ENCODE results near the gene GARS1.

GARS1 gene

GRCh38 chr7:30658479-30659074 lies 63.9 kb downstream of the GARS1 start:
- ChIA-PET POLR2A (interaction anchor here (0.7 kb wide), 1 partner anchor 776 kb away, joined by 3 read pairs; no protein-coding TSS in a partner anchor), CTCF (no interaction called here)
- no peak overlapping the region for H3K4me3 ChIP-seq (ENCODE audit: low read depth, low read length)
- TF ChIP-seq CTCF (IDR thresholded peaks at IDR 0.05; ENCODE audit: insufficient read depth, low read length, missing control alignments): no peak
- DNase-seq (ENCODE audit: low read depth, low spot score): no peak

- POLR2A ChIA-PET: interaction anchor here (0.7 kb wide), 1 partner anchor 775 kb away, joined by 3 read pairs; no protein-coding TSS in a partner anchor
- DNase-seq (ENCODE audit: low read depth, low spot score): no peak
- CTCF ChIA-PET: no interaction called here
- no peak for TF ChIP-seq CTCF (IDR thresholded peaks at IDR 0.05; ENCODE audit: insufficient read depth, low read length, missing control alignments)
- H3K4me3 ChIP-seq (ENCODE audit: low read depth, low read length): no peak overlapping the region
Measured at GRCh38 chr7:30659312-30659711, 64.6 kb downstream of the GARS1 start.

GRCh38 chr7:30660331-30661255 lies 65.9 kb downstream of the GARS1 start:
- no peak overlapping the region for H3K4me3 ChIP-seq (ENCODE audit: low read depth, low read length)
- TF ChIP-seq CTCF (IDR thresholded peaks at IDR 0.05; ENCODE audit: insufficient read depth, low read length, missing control alignments): no peak
- ChIA-PET CTCF (no interaction called here), POLR2A (no interaction called here)
- DNase-seq (ENCODE audit: low read depth, low spot score): no peak

GRCh38 chr7:30661926-30662325 lies 67.2 kb downstream of the GARS1 start:
- no peak overlapping the region for H3K4me3 ChIP-seq (ENCODE audit: low read depth, low read length)
- TF ChIP-seq CTCF (IDR thresholded peaks at IDR 0.05; ENCODE audit: insufficient read depth, low read length, missing control alignments): no peak
- no peak for DNase-seq (ENCODE audit: low read depth, low spot score)
- ChIA-PET POLR2A (no interaction called here), CTCF (no interaction called here)

GRCh38 chr7:30662431-30662939 lies 67.8 kb downstream of the GARS1 start:
- POLR2A ChIA-PET: no interaction called here

More at GRCh38 chr7:30662431-30662939, 67.8 kb downstream of the GARS1 start:
- CTCF ChIA-PET: interaction anchor here (2.6 kb wide), 1 partner anchor 8 kb away, joined by 7 read pairs; no protein-coding TSS in a partner anchor
- no peak for DNase-seq (ENCODE audit: low read depth, low spot score)
- no peak overlapping the region for H3K4me3 ChIP-seq (ENCODE audit: low read depth, low read length)
- TF ChIP-seq CTCF (IDR thresholded peaks at IDR 0.05; ENCODE audit: insufficient read depth, low read length, missing control alignments): no peak
